T-helper 1 cell treated with Interleukin-12 subunit alpha and Interleukin-12 subunit beta and Interleukin-4 antibody, amounts not matched to agents 30 ng/mL and 1 ng/mL, for 36 hours (primary cell): Measurements from ENCODE around the gene WNT3A. TPM values are rescaled to one million over a fixed set of nuclear protein-coding genes. Genes with fewer than 3 reads are reported as not detected.

Experiments
- intact Hi-C: fragments of 100-400 bp; cut with micrococcal nuclease; formaldehyde crosslinking; loops from one replicate; pipeline ENCODE4 v1.15.1; 2024
- total RNA-seq: library from RNA; stranded (reverse); gene quantifications from 2 replicates; pipeline ENCODE4 v1.2.3, GENCODE V29; 2022

Gene WNT3A
- total RNA-seq, 1 donor from 2014 or later = not detected

GRCh38 chr1:228109962-228110488 is 103.2 kb downstream of the WNT3A start:
- intact Hi-C loops = loop anchor here (1.0 to 10.0 kb wide), 17 partner anchors 28 to 1955 kb away; partner anchors contain the start of genes ARF1, CCSAP, GALNT2 and GUK1

- intact Hi-C loops = no loop called here
Measured at GRCh38 chr1:228110556-228110955, 103.8 kb downstream of the WNT3A start.

Other genes starting within 250 kb of the WNT3A start
- gene PRSS38, start 191.3 kb upstream of the WNT3A start, total RNA-seq = not detected in 2 replicates
- gene WNT9A, start 59.1 kb upstream of the WNT3A start, total RNA-seq = 0.27 TPM in 2 replicates
- gene ARF1, start 75.7 kb downstream of the WNT3A start, total RNA-seq = 360 and 366 TPM in 2 replicates
- gene C1orf35, start 96.3 kb downstream of the WNT3A start, total RNA-seq = 17.4 and 19.0 TPM in 2 replicates
- 34.6 and 41.1 TPM in 2 replicates for gene MRPL55, start 102.3 kb downstream of the WNT3A start, total RNA-seq
- gene GUK1, start 133.3 kb downstream of the WNT3A start, total RNA-seq = 227 and 238 TPM in 2 replicates
- 0.88 and 1.0 TPM in 2 replicates for gene GJC2, start 142.9 kb downstream of the WNT3A start, total RNA-seq
- 7.1 and 8.0 TPM in 2 replicates for gene IBA57, start 158.8 kb downstream of the WNT3A start, total RNA-seq
- gene OBSCN, start 201.0 kb downstream of the WNT3A start, total RNA-seq = 15.4 and 17.5 TPM in 2 replicates